GM10847 (cell line): ENCODE data around the gene UST.

Source experiments
- POLR2A ChIP-seq: IDR thresholded peaks from 2 replicates; pipeline ENCODE4 v1.6.1; 2011; ENCODE audit not compliant: insufficient read length; ENCODE audit errors: extremely low read depth

The UST gene

GRCh38 chr6:149079911-149080491 is 333.2 kb downstream of the UST start:
- no peak for TF ChIP-seq POLR2A

- TF ChIP-seq POLR2A = no peak
These were observed 333.7 kb downstream of the UST start for GRCh38 chr6:149080511-149080910.

- no peak for TF ChIP-seq POLR2A
These were observed 334.5 kb downstream of the UST start for GRCh38 chr6:149081281-149081680.

- no peak for TF ChIP-seq POLR2A
These were observed 335.5 kb downstream of the UST start for GRCh38 chr6:149082320-149082719.

GRCh38 chr6:149084026-149084425 is 337.2 kb downstream of the UST start:
- TF ChIP-seq POLR2A = no peak

GRCh38 chr6:149084808-149085556 is 338.2 kb downstream of the UST start:
- TF ChIP-seq POLR2A = no peak

- TF ChIP-seq POLR2A = no peak
These were observed 338.7 kb downstream of the UST start for GRCh38 chr6:149085557-149085938.

DNA sequence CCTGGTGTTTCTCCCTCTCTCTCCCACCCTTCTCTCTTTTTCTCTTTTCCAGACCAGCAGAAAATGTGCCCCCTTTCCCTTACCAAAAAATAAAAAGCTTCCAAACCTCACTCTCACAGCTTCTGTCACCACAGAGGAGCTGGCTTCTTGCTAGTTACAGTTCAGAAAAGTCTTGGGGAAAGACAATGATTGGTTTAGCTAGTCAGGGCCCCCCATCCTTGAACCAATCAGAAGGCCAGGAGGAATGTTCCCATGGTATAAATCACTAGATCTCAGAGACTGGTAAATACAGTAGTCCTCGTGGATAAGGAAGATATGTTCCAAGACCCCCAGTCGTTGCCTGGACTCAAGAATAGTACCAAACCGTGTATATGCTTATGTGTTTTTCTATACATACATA is 339.5 kb downstream of the UST start:
- no peak for TF ChIP-seq POLR2A

DNA sequence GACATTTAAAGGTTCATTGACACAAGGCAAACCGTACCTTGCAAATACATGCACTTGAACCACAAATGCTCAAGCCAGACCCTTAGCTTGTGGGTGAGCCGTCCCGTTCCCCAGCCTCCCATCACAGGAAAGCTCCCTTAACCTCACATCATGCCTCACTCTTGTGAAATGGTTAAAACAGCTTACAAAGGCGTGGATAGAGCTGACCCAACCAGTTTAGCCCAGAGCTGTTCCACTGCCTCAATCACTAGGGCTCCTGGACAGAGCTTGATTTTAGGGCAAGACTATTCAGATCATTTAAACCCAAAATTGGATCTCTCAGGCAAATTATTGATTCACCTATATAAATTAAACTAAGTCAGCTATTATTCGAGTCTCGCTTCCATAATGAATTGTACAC is 341.1 kb downstream of the UST start:
- TF ChIP-seq POLR2A = no peak

- TF ChIP-seq POLR2A = no peak
These were observed 341.5 kb downstream of the UST start for GRCh38 chr6:149088361-149088760.

- no peak for TF ChIP-seq POLR2A
These were observed 342.7 kb downstream of the UST start for GRCh38 chr6:149089510-149089909.

- TF ChIP-seq POLR2A = no peak
These were observed 344.1 kb downstream of the UST start for GRCh38 chr6:149090937-149091336.

DNA sequence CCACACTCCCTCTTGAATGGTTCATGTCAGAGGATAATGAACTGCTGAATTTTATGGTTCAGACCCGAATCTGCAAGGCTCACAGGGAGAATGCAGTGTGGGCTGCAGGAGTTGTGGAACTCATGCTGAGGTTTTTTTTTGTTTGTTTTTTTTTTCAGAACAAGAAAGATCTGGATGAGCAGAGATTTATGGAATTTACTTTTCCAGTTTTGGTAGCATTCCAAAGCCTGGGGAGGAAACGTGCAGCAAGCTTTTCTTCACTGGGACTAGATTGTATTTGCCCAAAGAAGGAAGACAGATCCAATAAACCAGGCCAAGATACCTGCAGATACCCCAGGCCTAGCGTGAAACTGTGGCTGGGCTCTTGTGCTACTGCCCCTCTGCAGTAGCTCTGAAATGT is 346.8 kb downstream of the UST start:
- no peak for TF ChIP-seq POLR2A

DNA sequence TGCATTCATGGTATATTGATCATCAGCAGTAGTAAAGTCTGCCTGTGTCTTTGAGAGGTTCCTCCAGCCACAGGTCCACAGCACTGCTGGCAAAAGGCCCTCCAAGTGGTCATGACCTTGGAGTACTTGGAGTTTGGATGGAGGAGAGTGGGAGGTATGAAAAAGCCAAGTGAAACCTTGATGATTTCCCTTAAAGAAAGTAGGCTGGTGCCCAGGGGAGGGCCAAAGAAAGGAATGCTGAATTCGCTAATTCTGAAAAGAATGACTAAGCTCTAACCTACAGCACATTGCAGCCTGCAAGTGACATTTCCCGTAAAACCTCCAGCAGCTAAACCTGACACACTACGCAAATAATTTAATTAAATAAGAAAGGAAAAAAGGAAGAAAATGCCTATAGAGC is 347.3 kb downstream of the UST start:
- TF ChIP-seq POLR2A = no peak

GRCh38 chr6:149094934-149095351 is 348.1 kb downstream of the UST start:
- no peak for TF ChIP-seq POLR2A

DNA sequence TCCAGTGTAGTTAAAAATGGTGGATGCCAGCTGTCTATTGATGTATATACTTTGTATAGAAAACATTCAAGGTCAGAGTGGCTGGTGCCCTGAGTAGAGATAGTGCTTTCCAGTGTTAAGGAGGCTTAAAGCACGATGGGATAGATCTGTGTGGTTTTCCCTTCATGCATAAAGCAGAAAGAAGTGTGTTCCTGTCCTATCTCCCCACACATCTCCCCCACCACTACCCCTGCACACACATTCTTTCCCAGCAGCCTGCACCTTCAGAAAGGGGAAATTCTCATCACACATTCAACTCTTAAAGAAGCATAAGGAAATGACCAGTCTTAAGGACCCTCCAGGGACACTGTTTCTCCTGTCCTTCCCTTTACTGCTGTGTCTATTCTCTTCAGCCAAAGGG is 349.0 kb downstream of the UST start:
- no peak for TF ChIP-seq POLR2A

DNA sequence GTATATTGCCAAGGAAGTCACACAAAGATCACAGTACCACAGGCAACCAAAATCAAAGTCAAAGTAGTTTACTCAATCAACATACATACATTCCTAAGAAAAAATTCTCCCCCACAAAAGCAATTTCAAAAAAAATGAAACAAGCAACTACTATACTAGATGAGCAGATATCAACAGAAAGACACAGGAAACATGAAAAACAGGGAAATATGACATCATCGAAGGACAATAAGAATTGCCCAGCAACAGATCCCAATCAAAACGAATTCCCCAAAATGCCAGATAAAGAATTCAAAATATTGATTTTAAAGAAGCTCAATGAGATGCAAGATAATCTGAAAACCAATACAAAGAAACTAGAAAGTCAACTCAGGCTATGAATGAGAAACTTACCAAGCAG is 351.0 kb downstream of the UST start:
- no peak for TF ChIP-seq POLR2A

GRCh38 chr6:149098700-149099276 is 352.0 kb downstream of the UST start:
- no peak for TF ChIP-seq POLR2A
